ENCODE measurements around the gene POLR1G. TPM values are rescaled to one million over a fixed set of nuclear protein-coding genes. Genes with fewer than 3 reads are reported as not detected.

Gene POLR1G, protein sequence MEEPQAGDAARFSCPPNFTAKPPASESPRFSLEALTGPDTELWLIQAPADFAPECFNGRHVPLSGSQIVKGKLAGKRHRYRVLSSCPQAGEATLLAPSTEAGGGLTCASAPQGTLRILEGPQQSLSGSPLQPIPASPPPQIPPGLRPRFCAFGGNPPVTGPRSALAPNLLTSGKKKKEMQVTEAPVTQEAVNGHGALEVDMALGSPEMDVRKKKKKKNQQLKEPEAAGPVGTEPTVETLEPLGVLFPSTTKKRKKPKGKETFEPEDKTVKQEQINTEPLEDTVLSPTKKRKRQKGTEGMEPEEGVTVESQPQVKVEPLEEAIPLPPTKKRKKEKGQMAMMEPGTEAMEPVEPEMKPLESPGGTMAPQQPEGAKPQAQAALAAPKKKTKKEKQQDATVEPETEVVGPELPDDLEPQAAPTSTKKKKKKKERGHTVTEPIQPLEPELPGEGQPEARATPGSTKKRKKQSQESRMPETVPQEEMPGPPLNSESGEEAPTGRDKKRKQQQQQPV
- 1 to 10 TPM; 1.0 to 7.7 (median 5.8) TPM for total RNA-seq

DNA sequence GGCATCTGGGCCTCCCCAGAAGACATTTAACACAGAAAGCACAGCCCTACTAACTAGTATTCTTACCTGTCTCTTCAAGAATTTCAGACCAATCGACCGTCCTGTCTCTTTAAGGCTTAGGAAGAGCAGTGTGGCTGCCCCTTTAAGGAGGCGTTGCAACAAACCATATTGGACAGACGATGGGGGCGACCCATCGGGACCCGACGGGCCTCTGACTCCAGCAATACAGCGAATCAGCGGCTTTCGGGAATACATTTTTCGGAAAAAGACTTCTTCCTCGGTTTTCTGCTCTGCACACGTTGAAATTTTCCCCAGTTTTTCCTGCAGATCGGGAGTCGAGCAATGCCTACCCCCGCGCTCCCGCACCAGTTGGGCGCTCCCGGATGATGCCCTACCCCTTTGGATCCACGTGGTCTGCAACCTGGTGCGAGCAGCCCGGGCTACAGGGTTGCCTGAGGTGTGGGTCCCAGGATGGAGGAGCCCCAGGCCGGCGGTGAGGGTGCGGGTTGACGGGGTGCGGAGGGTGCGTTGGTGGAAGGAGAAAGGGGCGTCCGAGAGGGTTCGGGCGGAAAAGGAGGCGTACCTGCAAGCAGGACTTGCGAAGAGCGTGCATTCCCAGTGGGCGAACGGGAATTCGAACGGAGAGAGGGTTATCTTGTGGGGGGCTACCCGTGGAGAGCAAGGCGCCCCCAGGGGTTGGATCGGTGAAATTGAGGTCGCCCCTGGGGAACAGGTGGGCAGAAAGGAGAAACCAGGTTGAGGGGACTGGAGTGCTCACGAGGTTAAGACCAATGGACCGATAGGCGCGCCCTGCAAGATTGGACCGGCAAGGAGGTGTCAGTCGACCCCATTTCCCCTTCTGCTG is at the start of gene POLR1G:
Gene POLR1G, plus strand, starts transcription at position 419 of the 865 bp plus-strand sequence. Its CDS starts 53 bp downstream, at position 472.
- ATAC-seq (ENCODE audit: low FRiP score in 2 of 2) (peak; percentile 80 to 81), DNase-seq (peak; percentile 76 to 88)
- Histone ChIP-seq H3K4me1 (peaks cover 37 to 52% (median 41%) of the 10 kb centered on the region in 4 donors), H3K27ac (peak within 1 kb of the TSS; percentile 77 to 92 (median 90)), H3K36me3 (peaks cover 0 to 4% (median 0%) of the 10 kb centered on the region in 4 donors), H3K4me3 (peak within 1 kb of the TSS; percentile 59 to 88 (median 74)), H3K9me3 (no peaks in the 10 kb centered on the region), H3K27me3 (peaks cover 0 to 4% (median 0%) of the 10 kb centered on the region in 4 donors)
- 0 to 1% methylated on average over 28 to 45 of the region's 51 CpGs for WGBS, 2 donors
- TF ChIP-seq POLR2A (IDR thresholded peaks at IDR 0.05) (peak in 1 of 4 donors; percentile 39), EP300 (IDR thresholded peaks at IDR 0.05) (no peak), POLR2AphosphoS5 (IDR thresholded peaks at IDR 0.05) (peak in 1 of 2 donors; percentile 49)
- TF ChIP-seq, protein P1, sequence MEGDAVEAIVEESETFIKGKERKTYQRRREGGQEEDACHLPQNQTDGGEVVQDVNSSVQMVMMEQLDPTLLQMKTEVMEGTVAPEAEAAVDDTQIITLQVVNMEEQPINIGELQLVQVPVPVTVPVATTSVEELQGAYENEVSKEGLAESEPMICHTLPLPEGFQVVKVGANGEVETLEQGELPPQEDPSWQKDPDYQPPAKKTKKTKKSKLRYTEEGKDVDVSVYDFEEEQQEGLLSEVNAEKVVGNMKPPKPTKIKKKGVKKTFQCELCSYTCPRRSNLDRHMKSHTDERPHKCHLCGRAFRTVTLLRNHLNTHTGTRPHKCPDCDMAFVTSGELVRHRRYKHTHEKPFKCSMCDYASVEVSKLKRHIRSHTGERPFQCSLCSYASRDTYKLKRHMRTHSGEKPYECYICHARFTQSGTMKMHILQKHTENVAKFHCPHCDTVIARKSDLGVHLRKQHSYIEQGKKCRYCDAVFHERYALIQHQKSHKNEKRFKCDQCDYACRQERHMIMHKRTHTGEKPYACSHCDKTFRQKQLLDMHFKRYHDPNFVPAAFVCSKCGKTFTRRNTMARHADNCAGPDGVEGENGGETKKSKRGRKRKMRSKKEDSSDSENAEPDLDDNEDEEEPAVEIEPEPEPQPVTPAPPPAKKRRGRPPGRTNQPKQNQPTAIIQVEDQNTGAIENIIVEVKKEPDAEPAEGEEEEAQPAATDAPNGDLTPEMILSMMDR (IDR thresholded peaks at IDR 0.05), result peak in 1 of 6 experiments; percentile 45

DNA sequence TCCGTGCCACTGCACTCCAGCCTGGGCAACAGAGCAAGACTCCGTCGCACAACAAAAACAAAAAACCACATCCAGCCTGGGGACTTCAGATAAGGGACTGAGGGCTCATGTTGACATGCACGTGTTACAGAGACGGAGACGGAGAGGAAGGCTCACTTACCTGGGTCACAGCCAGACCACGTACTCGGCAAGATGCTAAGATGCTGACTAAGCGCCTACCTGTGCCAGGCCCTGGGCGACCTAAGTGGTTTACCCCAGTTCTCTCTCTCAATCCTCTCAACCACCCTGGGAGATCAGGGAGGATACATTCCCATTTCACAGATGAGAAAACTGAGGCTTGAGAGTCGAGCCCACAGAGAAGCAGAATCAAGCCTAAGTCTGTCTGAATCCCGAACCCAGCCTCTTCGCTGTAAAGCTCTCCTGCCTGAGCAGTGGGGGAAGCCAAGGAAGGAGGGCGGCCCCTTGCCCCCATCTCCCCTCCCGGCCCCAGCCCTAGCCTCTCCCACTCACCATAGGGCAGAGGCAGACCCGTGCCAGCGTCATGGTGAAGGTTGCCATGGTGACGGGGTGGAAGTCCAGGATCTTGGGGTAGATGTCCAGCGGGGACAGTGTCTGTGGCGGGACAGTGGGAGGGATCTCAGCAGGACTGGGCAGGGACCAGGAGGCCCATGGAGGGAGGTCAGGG is 49.5 kb upstream of the POLR1G start:
- no peak overlapping the region for H3K4me3 ChIP-seq
- H3K27me3 ChIP-seq, result no peaks in the 10 kb centered on the region
- no peak overlapping the region for H3K27ac ChIP-seq
- no peak for TF ChIP-seq POLR2A (IDR thresholded peaks at IDR 0.05)
- TF ChIP-seq POLR2AphosphoS5 (IDR thresholded peaks at IDR 0.05), result no peak
- TF ChIP-seq EP300 (IDR thresholded peaks at IDR 0.05), result no peak
- TF ChIP-seq, protein P1 (IDR thresholded peaks at IDR 0.05), result no peak
- H3K36me3 ChIP-seq, result peaks cover 0 to 66% (median 27%) of the 10 kb centered on the region in 4 donors
- ATAC-seq (ENCODE audit: low FRiP score in 2 of 2), result no peak
- no peak for DNase-seq
- no peaks in the 10 kb centered on the region for H3K9me3 ChIP-seq
- WGBS, 2 donors, result 94 to 95% methylated on average over 19 to 20 of the region's 20 CpGs
- H3K4me1 ChIP-seq, result no peaks in the 10 kb centered on the region

DNA sequence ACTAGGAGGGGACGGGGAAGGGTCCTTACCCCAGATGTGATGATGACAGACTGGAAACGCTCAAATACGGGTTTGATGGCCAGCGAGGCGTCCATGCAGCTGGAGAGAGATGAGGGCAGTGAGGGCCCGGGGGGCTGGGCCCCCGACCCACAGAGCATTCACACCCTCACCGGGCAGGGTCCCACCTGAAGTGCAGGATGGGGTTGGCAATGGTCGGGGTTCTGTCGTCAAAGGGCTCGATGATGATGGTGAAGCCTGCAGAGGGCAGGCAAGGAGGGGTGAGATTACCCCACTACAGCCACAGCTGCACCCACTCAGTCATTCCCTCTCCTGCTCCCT is 49.0 kb upstream of the POLR1G start:
- DNase-seq, result no peak
- H3K4me1 ChIP-seq, result no peaks in the 10 kb centered on the region
- TF ChIP-seq POLR2A (IDR thresholded peaks at IDR 0.05), result no peak
- TF ChIP-seq POLR2AphosphoS5 (IDR thresholded peaks at IDR 0.05), result no peak
- TF ChIP-seq EP300 (IDR thresholded peaks at IDR 0.05), result no peak
- TF ChIP-seq, protein P1 (IDR thresholded peaks at IDR 0.05), result no peak
- H3K4me3 ChIP-seq, result no peak overlapping the region
- peaks cover 0 to 66% (median 26%) of the 10 kb centered on the region in 4 donors for H3K36me3 ChIP-seq
- no peaks in the 10 kb centered on the region for H3K9me3 ChIP-seq
- H3K27ac ChIP-seq, result no peak overlapping the region
- no peaks in the 10 kb centered on the region for H3K27me3 ChIP-seq
- 91 to 93% methylated on average over 11 of the region's 11 CpGs for WGBS, 2 donors
- ATAC-seq (ENCODE audit: low FRiP score in 2 of 2), result no peak

GRCh38 chr19:45358213-45358792 is 48.1 kb upstream of the POLR1G start:
- TF ChIP-seq POLR2A (IDR thresholded peaks at IDR 0.05) (no peak), POLR2AphosphoS5 (IDR thresholded peaks at IDR 0.05) (no peak), EP300 (IDR thresholded peaks at IDR 0.05) (no peak)
- TF ChIP-seq, protein P1 (IDR thresholded peaks at IDR 0.05), result no peak
- Histone ChIP-seq H3K9me3 (no peaks in the 10 kb centered on the region), H3K36me3 (peaks cover 0 to 64% (median 26%) of the 10 kb centered on the region in 4 donors), H3K27me3 (no peaks in the 10 kb centered on the region), H3K4me1 (no peaks in the 10 kb centered on the region), H3K27ac (no peak overlapping the region), H3K4me3 (no peak overlapping the region)
- ATAC-seq (ENCODE audit: low FRiP score in 2 of 2) (no peak), DNase-seq (no peak)
- WGBS, 2 donors, result 95 to 98% methylated on average over 11 to 12 of the region's 12 CpGs
